Nephron (organoid): Measurements from ENCODE around the gene FYCO1.

Experiments
- H3K27ac Mint-ChIP-seq, 3 experiments: 2 replicates each; pipeline ENCODE4 v1.8.0; 2020; ENCODE audit warnings: mixed read lengths in 3 of 3, mild to moderate bottlenecking in 2 of 3, moderate library complexity in 1 of 3
- H3K27me3 Mint-ChIP-seq: 2 replicates; pipeline ENCODE4 v1.8.0; 2021; ENCODE audit warnings: low read depth, mild to moderate bottlenecking, moderate library complexity, mixed read lengths
- H3K36me3 Mint-ChIP-seq: 2 replicates; pipeline ENCODE4 v1.8.0; 2020; ENCODE audit warnings: low read depth, mixed read lengths
- H3K4me1 Mint-ChIP-seq: 2 replicates; pipeline ENCODE4 v1.8.0; 2020; ENCODE audit warnings: mixed read lengths
- H3K4me3 Mint-ChIP-seq, 3 experiments: 2 replicates each; pipeline ENCODE4 v1.8.0; 2020; ENCODE audit warnings: mild to moderate bottlenecking in 3 of 3, mixed read lengths in 3 of 3, moderate library complexity in 2 of 3
- H3K9me3 Mint-ChIP-seq: 2 replicates; pipeline ENCODE4 v1.8.0; 2020; ENCODE audit warnings: mixed read lengths
- CTCF ChIP-seq, 3 experiments: fragments of 200-600 bp; sonication (generic); IDR thresholded peaks; one replicate each; pipeline ENCODE4 v1.5.0; 2021; ENCODE audit warnings: antibody characterized with exemption in 3 of 3; ENCODE audit not compliant: unreplicated experiment in 3 of 3

The FYCO1 gene

DNA sequence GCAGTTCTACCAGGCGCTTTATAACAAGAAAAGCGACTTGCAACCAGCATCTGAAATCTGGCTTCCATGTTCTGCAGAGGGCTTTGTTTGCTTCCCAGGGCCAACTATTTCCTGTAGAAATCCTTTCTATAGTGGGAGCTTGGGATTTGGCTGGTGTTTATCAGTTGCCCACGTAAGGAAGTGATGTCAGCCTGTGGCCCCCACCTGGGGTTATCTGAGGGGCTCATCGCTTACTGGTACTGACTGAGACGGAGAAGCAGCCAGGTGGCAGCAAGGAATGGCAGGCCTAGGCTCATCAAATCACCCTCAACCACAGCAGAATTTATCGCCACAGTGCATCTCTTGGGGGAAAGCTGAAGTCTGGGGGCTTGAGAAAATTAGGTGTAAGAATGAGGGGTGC lies 123.8 kb downstream of the FYCO1 start:
- H3K36me3 Mint-ChIP-seq = no peaks in the 10 kb centered on the region
- H3K4me1 Mint-ChIP-seq = no peaks in the 10 kb centered on the region
- peaks cover 9% of the 10 kb centered on the region for H3K9me3 Mint-ChIP-seq
- H3K27me3 Mint-ChIP-seq = peaks cover 7% of the 10 kb centered on the region
- no peak for TF ChIP-seq CTCF (IDR thresholded peaks at IDR 0.05; ENCODE audit: unreplicated experiment in 3 of 3)
- no peak overlapping the region for H3K27ac Mint-ChIP-seq
- H3K4me3 Mint-ChIP-seq = no peak overlapping the region

- Mint-ChIP-seq H3K27ac (no peak overlapping the region), H3K4me3 (no peak overlapping the region), H3K4me1 (no peaks in the 10 kb centered on the region), H3K27me3 (peaks cover 7% of the 10 kb centered on the region), H3K9me3 (peaks cover 11% of the 10 kb centered on the region), H3K36me3 (no peaks in the 10 kb centered on the region)
- no peak for TF ChIP-seq CTCF (IDR thresholded peaks at IDR 0.05; ENCODE audit: unreplicated experiment in 3 of 3)
These were observed 125.5 kb downstream of the FYCO1 start for GRCh38 chr3:45870099-45870498.

DNA sequence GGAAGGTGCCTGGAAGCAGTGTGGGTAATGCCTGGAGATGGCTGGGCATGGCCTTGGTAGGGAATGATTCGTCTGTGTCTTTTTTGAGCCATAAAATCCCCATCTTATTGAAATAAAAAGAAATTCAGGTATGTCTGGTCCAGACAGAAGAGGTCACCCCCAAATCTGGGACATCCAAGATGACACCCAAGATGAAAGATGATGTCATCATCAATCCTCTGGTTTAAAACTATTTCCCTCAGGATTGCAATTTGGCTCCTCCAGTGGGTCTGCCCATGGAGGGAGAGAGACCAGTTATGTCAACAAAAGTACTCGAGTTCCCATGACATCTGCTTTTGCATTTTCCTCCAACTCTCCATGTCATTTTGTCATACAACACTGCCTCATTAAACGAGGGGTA lies 126.0 kb downstream of the FYCO1 start:
- TF ChIP-seq CTCF (IDR thresholded peaks at IDR 0.05; ENCODE audit: unreplicated experiment in 3 of 3) = no peak
- H3K4me3 Mint-ChIP-seq = no peak overlapping the region
- no peaks in the 10 kb centered on the region for H3K36me3 Mint-ChIP-seq
- peaks cover 7% of the 10 kb centered on the region for H3K27me3 Mint-ChIP-seq
- peaks cover 13% of the 10 kb centered on the region for H3K9me3 Mint-ChIP-seq
- no peaks in the 10 kb centered on the region for H3K4me1 Mint-ChIP-seq
- H3K27ac Mint-ChIP-seq = no peak overlapping the region

DNA sequence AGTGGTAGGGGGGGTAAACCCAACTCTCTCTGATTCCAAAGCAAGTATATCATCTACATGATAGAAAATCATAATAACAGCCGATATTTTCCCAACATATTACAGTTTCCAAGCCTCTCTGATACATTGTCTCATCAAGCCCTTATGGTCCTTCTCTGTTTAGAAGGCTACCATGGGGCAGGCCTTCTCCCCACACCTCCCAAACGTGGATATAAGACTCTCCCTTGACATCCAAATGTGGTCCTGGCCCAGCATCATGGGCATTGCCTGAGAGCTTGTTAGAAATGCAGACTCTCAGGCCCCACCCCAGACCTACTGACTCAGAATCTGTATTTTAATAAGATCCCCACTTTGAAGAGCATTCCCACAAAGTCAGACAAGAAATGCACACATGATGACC lies 127.0 kb downstream of the FYCO1 start:
- H3K4me3 Mint-ChIP-seq = no peak overlapping the region
- H3K4me1 Mint-ChIP-seq = no peaks in the 10 kb centered on the region
- H3K27ac Mint-ChIP-seq = no peak overlapping the region
- H3K36me3 Mint-ChIP-seq = no peaks in the 10 kb centered on the region
- H3K27me3 Mint-ChIP-seq = peaks cover 7% of the 10 kb centered on the region
- peaks cover 8% of the 10 kb centered on the region for H3K9me3 Mint-ChIP-seq
- TF ChIP-seq CTCF (IDR thresholded peaks at IDR 0.05; ENCODE audit: unreplicated experiment in 3 of 3) = no peak

GRCh38 chr3:45868213-45868612 lies 127.4 kb downstream of the FYCO1 start:
- Mint-ChIP-seq H3K4me3 (no peak overlapping the region), H3K9me3 (peaks cover 10% of the 10 kb centered on the region), H3K27me3 (peaks cover 12% of the 10 kb centered on the region), H3K27ac (no peak overlapping the region), H3K36me3 (no peaks in the 10 kb centered on the region), H3K4me1 (no peaks in the 10 kb centered on the region)
- TF ChIP-seq CTCF (IDR thresholded peaks at IDR 0.05; ENCODE audit: unreplicated experiment in 3 of 3) = no peak
